GM19455 (cell line): ENCODE data around the gene PIP5K1B.
A peak's percentile ranks its signal among the peaks of the same experiment; 100 is the strongest.

Source experiments
- ATAC-seq: cut with Tn5 transposase; IDR thresholded peaks from one replicate; pipeline ENCODE4 v1.9.1; 2021; ENCODE audit not compliant: unreplicated experiment

Gene PIP5K1B

DNA sequence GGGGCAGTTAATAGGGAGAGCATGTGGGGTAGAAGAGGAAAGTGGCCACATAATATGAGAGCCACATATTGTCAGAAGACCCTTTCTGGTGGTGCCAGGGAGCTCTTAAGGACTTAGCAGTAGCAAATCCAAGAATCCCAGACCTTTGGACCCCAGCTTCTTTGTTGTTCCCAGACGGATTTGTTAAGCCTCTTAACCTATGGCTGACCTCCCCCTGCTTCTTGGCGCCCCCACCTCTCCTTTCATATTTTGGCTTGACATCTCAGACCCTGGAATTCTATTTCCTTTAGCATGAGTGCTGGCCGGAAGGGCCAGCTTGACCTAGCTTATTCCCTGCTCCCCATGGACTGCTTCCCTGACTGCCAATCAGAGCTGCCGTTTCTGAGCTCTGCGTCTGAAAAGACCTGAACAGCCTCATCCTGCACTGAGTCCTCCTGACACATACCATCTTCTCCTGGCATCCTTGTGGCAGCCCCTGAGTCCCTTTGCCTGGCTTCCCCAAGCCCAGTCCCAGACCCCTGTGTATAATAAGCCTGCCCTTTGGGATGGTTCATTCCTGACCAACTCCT is 192.6 kb downstream of the PIP5K1B start:
- no peak for ATAC-seq

- no peak for ATAC-seq
Measured at GRCh38 chr9:68898781-68899439, 193.9 kb downstream of the PIP5K1B start.

DNA sequence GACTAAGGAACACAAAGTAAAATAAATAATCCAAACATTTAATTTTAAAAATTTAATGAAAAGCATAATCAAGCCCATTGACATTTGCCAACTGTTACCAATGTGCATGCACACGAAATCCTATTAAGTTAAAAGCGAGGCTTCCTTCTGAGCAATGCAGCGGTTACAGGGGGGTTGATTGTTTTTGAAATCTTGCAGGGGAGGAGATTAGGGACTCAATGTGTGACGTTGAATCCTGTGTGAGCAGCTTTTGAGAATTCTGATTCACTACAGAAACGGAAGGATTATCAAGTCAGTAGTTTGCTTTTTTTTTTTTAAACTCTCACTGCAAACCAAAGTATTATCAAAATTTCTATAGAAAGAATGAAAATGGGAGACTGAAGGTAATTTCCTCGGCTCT is 199.4 kb downstream of the PIP5K1B start:
- no peak for ATAC-seq

GRCh38 chr9:68905129-68905528 is 200.1 kb downstream of the PIP5K1B start:
- no peak for ATAC-seq

DNA sequence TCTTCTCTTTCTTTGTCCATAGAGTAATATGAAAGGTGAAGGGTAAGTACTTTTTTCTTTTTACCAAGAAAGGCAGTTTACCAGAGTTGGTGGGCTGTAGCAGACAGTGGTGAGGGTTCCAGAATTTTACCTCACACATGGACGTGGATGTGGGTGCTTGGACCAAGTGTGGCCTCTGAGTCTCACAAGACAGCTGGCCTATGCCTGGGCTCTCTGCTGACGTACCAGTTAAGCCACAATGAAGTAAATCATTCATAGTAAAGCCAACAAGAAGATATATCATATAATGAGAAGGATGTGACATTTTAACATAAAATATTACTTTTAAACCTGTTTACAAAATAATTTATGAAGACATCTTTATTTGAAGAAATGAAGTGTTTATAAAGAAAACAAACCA is 202.9 kb downstream of the PIP5K1B start:
- no peak for ATAC-seq

DNA sequence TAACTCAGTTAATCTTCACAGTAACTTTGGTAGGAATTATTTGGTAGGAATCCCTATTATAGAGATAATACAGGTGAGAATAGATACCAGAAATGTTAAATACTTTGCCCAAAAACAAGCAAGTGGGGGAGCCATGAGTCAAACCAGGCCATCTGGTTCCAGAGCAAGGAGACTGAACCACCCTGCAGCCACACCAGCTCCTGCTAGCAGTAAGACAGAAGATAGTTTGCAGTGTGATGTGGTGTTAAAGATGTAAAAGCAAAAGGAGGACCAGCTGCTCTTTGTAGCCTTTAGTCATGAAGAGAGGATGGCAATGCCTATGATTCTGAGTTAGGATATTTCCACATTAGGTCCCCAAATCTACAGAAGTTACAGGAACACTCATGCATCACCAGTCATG is 207.5 kb downstream of the PIP5K1B start:
- ATAC-seq: no peak

- no peak for ATAC-seq
Measured at GRCh38 chr9:68913054-68913453, 208.0 kb downstream of the PIP5K1B start.

DNA sequence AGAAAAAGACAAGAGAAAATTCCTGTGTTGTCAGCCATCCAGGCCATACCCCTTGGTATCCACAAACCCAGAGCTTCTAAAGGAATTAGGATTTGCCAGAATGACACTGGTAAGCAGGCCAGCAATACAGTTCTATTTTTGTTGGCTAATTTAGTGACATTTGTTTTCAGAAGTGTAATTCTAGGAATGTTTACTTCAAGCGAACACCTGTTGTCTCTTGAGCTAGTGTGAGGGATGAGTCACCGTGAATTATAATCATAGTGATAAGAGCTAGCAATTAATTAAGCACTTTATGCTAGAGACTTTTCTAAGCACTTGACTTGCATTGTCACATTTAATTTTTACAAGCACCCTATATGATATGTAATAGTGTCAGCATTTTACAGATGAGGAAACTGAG is 209.7 kb downstream of the PIP5K1B start:
- no peak for ATAC-seq

DNA sequence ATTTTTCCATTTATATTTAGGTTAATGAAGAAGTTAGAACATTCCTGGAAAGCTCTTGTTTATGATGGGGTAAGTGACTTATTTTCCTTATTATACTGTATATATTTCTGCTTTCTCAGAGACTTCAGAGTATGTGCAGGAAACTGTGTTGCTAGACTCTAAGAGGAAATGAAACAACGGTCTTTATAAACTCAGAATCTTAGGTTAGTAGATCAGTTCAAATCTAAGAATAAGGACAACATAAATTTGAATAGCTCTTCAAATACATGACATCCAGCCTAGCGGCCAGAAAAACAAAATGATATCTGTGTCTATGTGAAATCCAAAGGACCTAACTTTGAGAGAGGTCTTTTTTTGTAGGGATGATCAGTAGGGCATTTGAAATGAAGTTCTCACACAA is 214.6 kb downstream of the PIP5K1B start:
- peak; percentile 48 for ATAC-seq

DNA sequence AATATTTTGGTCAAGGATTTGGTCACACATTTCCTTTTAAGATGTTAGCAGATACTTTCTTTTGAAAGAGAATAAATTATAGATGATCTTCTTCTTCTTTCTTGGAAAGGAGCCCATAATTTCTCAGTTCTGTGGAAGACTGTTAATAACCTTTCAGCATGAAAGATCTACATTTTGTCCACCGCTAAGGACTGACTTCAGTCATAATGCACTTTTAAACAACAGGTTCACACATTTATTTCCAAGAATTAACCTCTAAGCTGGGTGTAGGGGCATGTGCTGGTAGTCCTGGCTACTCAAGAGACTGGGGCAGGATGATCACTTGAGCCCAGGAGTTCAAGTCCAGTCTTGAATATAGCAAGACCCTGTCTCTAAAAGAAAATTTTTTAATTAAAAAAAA is 215.9 kb downstream of the PIP5K1B start:
- no peak for ATAC-seq

- no peak for ATAC-seq
Measured at GRCh38 chr9:68923480-68923879, 218.4 kb downstream of the PIP5K1B start.

GRCh38 chr9:68925175-68925574 is 220.1 kb downstream of the PIP5K1B start:
- ATAC-seq: no peak

DNA sequence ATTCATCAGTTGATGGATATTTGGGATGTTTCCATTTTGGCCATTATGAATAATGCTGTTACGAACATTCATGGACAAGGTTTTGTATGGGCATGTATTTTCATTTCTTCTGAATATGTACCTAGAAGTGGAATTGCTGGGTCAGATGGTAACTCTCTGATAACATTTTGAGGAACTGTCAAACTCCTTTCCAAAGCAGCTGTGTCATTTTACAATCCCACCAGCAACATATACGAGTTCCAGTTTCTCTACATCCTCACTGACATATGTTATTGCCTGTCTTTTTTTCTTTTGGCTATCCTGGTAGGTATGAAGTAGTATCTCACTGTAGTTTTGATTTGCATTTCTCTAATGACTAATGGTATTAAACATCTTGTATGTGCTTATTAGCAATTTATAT is 222.1 kb downstream of the PIP5K1B start:
- no peak for ATAC-seq

DNA sequence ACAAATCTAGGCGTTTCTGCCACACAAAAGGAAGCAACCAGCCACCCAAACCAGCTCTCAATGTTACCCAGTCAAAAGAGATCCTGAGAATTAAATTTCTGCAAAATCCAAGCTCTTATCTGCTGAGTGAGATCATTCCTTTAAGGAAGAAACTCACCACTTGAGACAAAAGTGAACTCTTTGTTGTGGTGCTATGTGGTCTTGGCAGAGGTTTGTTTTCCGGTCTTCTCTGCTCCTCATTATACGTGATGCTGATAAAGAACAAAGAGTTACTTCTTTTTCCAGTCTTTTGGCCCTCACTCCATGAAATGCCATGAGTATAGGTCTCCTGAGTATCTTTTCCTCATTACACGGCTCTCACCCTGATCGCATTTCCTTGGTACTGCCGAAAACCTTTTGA is 226.8 kb downstream of the PIP5K1B start:
- no peak for ATAC-seq

DNA sequence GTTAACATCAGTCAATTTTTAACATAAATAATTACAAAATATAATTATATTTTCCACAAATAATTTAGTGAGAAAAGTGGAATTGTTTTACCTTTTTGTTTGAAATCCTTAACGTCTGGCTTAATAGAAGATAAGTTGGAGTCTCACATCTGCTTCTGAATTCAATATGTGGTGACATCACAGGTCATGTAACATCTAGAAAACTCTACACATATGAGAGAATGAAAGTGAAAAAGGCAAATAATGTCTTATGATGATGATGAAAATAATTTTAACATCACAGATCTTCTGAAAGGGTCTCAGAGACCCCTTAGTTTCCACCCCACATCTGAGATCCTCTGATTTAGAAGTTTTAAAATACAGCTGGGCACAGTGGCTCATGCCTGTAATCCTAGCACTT is 227.4 kb downstream of the PIP5K1B start:
- ATAC-seq: no peak

GRCh38 chr9:68933434-68934328 is 228.6 kb downstream of the PIP5K1B start:
- ATAC-seq: peak; percentile 94

DNA sequence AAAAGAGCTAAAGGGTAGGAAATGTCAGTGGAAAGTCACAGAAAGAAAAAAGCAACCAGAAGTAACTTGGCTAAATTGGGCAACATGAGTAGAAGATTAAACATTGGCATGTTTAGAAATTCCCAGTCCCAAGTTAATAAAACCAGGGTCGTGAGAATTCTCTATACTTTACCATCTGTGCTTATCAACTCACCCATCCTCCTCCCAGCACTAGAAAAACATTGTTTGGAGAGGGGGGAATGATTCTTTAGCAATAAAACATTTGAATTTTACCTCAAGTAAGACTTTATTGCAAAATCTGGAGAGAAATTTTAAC is 229.2 kb downstream of the PIP5K1B start:
- ATAC-seq: no peak

- ATAC-seq: no peak
Measured at GRCh38 chr9:68940573-68940972, 235.5 kb downstream of the PIP5K1B start.

DNA sequence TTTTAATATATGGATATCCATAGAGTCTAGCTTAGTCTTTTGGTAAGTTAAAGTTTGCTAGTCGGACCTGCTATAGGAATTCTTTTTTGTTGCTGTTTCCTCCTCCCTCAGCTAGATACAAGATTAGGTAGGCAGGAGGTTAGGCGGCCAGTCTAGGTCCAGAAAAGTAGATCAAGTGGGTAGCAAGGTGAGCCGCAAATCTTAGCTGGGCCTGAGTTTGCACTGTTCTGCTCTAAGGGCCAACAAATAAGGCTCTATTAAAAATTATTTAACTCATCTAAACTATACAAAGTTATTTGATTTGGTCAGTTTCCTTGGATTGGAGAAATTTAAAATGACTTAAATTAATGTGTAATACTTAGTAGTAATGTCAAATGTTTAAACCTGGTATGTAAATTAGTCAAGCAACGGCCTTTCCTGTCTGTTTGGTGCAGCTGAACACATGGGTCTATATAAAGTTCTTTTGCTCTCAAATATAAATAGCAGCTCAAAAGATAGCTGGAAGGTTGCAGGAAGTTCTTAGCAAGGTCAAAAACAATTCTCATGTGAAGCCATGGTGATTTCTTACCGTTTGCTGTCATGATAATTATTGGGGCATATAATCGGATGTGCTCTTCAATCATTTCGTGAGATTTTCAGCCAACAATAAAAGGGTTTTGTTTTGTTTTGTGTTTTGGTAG is 236.9 kb downstream of the PIP5K1B start:
- no peak for ATAC-seq

- no peak for ATAC-seq
Measured at GRCh38 chr9:68942790-68943189, 237.8 kb downstream of the PIP5K1B start.

- no peak for ATAC-seq
Measured at GRCh38 chr9:68947015-68947414, 242.0 kb downstream of the PIP5K1B start.
